ENCODE measurements around the gene CRLF3. TPM values are rescaled to one million over a fixed set of nuclear protein-coding genes. Genes with fewer than 3 reads are reported as not detected.

CRLF3 gene, protein sequence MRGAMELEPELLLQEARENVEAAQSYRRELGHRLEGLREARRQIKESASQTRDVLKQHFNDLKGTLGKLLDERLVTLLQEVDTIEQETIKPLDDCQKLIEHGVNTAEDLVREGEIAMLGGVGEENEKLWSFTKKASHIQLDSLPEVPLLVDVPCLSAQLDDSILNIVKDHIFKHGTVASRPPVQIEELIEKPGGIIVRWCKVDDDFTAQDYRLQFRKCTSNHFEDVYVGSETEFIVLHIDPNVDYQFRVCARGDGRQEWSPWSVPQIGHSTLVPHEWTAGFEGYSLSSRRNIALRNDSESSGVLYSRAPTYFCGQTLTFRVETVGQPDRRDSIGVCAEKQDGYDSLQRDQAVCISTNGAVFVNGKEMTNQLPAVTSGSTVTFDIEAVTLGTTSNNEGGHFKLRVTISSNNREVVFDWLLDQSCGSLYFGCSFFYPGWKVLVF
- 20.2 and 22.1 TPM in 2 replicates for total RNA-seq

DNA sequence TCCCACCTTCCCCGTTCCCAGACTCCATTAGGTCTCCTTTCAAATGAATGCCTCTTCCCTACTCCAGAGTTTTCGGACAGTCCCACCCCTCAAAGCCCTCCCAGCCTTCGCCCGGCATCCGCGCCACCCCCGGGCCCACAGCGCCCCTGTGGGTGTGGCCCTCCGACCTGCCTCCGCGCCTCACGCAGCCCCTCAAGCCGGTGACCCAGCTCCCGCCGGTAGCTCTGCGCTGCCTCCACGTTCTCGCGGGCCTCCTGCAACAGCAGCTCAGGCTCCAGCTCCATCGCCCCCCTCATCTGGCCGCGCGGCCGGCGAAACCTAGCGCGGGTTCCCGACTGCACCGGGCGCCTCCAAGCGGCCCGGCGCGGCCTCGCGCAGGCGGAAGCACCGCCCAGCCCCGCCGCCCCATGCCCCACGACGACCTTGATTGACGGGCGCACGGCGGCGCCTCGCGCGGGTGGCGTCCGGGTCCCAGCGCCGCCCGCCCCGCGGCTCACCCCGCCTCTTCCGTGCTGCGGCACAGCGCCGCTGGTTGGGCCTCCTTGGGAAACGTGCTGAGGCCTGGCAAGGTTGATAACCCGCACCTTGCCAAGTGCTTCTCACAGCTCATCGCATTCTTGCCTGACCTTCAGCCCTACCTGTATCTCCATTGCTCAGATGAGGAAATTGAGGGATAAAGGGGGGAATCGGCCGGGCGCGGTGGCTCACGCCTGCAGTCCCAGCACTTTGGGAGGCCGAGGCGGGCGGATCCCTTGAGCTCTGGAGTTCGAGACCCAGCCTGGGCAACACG is at the start of gene CRLF3:
CRLF3 (minus strand) TSS at position 337 of the 790 bp plus-strand sequence; CDS start at position 296, 41 bp downstream.

DNA sequence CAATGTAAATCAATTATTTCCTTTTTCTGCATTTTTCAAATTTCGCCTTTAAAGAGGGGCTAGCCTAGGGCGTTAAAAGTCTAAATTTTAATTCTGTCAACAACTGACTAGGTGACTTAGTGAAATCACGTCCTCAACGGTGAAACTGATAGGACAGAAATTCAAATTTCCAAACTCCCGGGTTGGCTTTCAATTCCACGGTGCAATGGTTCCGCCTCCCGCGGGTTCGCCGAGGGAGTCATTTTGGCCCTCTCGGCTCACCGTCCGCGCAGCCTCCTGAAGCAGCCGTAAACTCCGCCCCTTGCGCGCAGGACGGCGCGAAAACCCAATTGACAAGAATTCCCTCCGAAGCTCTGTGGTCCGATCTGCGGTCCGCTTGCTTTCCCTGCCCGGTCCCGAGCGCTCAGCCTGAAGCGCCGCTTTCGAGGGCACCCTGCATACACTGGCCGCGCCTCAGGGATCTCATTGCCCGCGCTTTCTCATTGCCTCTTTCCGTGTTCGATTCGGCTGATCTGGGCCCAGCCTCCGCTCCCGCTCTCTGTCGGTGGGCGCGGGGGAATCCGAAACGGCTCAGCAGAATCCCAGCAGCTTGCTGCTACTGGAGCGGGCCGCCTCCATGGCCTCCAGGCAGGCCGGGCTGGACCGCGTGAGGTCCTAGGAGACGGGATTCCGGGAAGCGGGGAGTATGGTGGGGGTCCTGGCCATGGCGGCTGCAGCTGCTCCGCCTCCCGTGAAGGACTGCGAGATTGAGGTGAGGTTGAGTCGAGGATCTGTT is 7.4 kb upstream of the CRLF3 start, which contains the start of gene ATAD5:
ATAD5 (plus strand) TSS at position 304 of the 775 bp plus-strand sequence; CDS start at position 686, 382 bp downstream.

Small RNA genes lying within 50 kb of the gene (small RNA-seq; reads per million reads assigned to genes)
- not detected for gene RNU6-298P

Other genes with a start within 250 kb of the CRLF3 start
- gene ATAD5, start 7.3 kb upstream of the CRLF3 start, total RNA-seq = 0.61 and 1.1 TPM in 2 replicates
- gene TEFM, start 81.5 kb upstream of the CRLF3 start, total RNA-seq = 11.4 and 15.4 TPM in 2 replicates
- gene ADAP2, start 97.3 kb upstream of the CRLF3 start, total RNA-seq = 0.24 and 0.32 TPM in 2 replicates
- 10.0 and 11.0 TPM in 2 replicates for gene RNF135, start 146.3 kb upstream of the CRLF3 start, total RNA-seq

Measured in hair follicle dermal papilla cell (primary cell).